Thoracic aorta (tissue), 2 donors: ENCODE measurements around the gene SATB2. TPM values are rescaled to one million over a fixed set of nuclear protein-coding genes. Genes with fewer than 3 reads are reported as not detected.

Source experiments
- ATAC-seq: fragments of 150-250 bp; one replicate; pipeline ENCODE4 v1.8.0; 2017; ENCODE audit warnings: low read depth; ENCODE audit not compliant: insufficient number of reproducible peaks, low FRiP score
- DNase-seq: peaks from one replicate; pipeline ENCODE4 v3.0.0-alpha.2; 2020; ENCODE audit warnings: low spot score
- H3K27ac ChIP-seq, 2 donors: fragments of 200-600 bp; sonication (generic); 1 replicate in 1 of 2; 2 replicates in 1 of 2; pipeline ENCODE4 v1.5.1; 2016; ENCODE audit warnings: mild to moderate bottlenecking in 2 of 2, moderate library complexity in 2 of 2
- H3K27me3 ChIP-seq: fragments of 200-600 bp; sonication (generic); replicated peaks from 2 replicates; pipeline ENCODE4 v1.6.0; 2016; ENCODE audit warnings: mild to moderate bottlenecking; ENCODE audit not compliant: insufficient read depth
- H3K36me3 ChIP-seq: fragments of 200-600 bp; sonication (generic); one replicate; pipeline ENCODE4 v1.5.1; 2016
- H3K4me1 ChIP-seq, 2 donors: fragments of 200-600 bp; sonication (generic); 1 replicate in 1 of 2; 2 replicates in 1 of 2; pipeline versions ENCODE4 v1.5.1 to v1.6.0; 2016; ENCODE audit warnings: low read depth in 2 of 2, mild to moderate bottlenecking in 1 of 2; ENCODE audit not compliant: control insufficient read depth in 1 of 2
- H3K4me3 ChIP-seq: fragments of 200-600 bp; sonication (generic); 2 replicates; pipeline ENCODE4 v1.5.1; 2016; ENCODE audit warnings: mild to moderate bottlenecking
- H3K9me3 ChIP-seq: fragments of 200-600 bp; sonication (generic); 2 replicates; pipeline ENCODE4 v1.5.1; 2016
- total RNA-seq, 2 donors: library from RNA; depleted of rRNA; stranded (reverse); fragments of >200 nt; gene quantifications; one replicate each; pipeline versions ENCODE4 v1.1.0 to v1.2.3, GENCODE V29; 2016
- TF ChIP-seq, protein P1 (sequence below): fragments of 200-600 bp; sonication (generic); IDR thresholded peaks from one replicate; pipeline ENCODE4 v1.5.1; 2019; ENCODE audit warnings: antibody characterized with exemption

SATB2 gene
- total RNA-seq, 2 donors from 2014 or later, result 4.5 to 5.5 TPM

DNA sequence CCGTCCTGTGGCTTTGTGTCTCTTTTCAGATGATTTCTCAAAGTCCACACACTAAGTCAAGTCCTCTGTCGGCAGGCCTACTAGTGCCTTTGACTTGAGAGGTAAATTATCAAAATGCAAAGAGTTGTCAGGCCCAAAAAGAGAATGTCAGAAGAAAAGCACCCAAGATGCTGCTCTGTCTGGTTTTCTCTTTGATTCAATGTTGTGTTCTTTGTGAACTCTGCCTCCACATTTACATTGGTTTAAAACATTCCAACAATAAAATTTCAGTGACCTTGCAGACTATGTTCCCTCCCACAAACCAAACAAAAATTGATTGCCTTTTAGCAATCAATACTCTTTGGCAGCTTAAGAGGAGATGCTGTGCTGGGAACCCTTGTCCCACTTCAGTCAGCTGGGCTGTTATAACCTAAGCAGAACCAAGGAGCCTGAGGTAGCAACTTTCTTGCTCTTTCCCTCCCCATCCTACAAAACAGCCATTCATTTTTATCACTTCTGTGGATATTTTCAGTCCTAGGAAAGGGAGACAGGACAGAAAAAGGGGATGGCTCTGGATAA lies 19.6 kb upstream of the SATB2 start:
- DNase-seq (no peak), ATAC-seq (no peak)
- H3K36me3 ChIP-seq, result no peaks in the 10 kb centered on the region
- H3K27me3 ChIP-seq, result no peaks in the 10 kb centered on the region
- TF ChIP-seq, protein P1, sequence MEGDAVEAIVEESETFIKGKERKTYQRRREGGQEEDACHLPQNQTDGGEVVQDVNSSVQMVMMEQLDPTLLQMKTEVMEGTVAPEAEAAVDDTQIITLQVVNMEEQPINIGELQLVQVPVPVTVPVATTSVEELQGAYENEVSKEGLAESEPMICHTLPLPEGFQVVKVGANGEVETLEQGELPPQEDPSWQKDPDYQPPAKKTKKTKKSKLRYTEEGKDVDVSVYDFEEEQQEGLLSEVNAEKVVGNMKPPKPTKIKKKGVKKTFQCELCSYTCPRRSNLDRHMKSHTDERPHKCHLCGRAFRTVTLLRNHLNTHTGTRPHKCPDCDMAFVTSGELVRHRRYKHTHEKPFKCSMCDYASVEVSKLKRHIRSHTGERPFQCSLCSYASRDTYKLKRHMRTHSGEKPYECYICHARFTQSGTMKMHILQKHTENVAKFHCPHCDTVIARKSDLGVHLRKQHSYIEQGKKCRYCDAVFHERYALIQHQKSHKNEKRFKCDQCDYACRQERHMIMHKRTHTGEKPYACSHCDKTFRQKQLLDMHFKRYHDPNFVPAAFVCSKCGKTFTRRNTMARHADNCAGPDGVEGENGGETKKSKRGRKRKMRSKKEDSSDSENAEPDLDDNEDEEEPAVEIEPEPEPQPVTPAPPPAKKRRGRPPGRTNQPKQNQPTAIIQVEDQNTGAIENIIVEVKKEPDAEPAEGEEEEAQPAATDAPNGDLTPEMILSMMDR, result no peak
- no peaks in the 10 kb centered on the region for H3K9me3 ChIP-seq
- H3K4me1 ChIP-seq, result no peaks in the 10 kb centered on the region
- H3K27ac ChIP-seq, result no peak overlapping the region
- H3K4me3 ChIP-seq, result no peak overlapping the region

DNA sequence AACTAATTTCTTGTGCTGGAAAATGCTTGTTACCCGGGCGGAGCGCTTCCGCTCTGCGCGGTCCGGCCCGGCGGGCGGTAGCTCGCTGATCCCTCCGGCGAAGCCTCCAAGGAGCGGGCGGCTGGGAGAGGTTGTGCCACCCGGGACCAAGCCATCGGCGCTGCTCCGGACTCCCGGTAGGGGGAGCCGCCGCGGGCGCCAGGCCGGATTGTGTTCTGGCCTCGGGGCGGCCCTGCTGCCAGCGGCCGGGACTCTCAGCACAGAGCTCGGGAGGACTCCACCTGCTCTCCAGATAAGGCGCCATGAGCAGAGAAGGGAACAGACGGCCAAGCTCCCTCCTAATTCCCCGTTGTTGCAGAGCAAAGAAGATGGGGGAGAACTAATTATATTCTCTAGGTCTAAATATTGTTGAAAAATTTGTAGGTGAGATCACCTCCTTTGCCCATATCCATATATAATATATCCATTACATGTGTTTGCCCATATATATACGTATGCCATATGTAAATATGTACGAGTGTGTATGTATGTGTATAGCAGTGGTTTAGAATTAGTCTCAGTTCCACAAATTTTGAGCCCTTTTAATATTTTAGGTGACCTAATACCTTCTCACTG lies 13.8 kb upstream of the SATB2 start:
- DNase-seq, result no peak
- peaks cover 42% of the 10 kb centered on the region for H3K27me3 ChIP-seq
- H3K4me3 ChIP-seq, result peak overlapping the region; percentile 50
- no peak for ATAC-seq
- no peak overlapping the region for H3K27ac ChIP-seq
- TF ChIP-seq, protein P1, result peak; percentile 72
- no peaks in the 10 kb centered on the region for H3K36me3 ChIP-seq
- H3K4me1 ChIP-seq, result peaks cover 12 to 29% of the 10 kb centered on the region in 2 donors
- H3K9me3 ChIP-seq, result no peaks in the 10 kb centered on the region

DNA sequence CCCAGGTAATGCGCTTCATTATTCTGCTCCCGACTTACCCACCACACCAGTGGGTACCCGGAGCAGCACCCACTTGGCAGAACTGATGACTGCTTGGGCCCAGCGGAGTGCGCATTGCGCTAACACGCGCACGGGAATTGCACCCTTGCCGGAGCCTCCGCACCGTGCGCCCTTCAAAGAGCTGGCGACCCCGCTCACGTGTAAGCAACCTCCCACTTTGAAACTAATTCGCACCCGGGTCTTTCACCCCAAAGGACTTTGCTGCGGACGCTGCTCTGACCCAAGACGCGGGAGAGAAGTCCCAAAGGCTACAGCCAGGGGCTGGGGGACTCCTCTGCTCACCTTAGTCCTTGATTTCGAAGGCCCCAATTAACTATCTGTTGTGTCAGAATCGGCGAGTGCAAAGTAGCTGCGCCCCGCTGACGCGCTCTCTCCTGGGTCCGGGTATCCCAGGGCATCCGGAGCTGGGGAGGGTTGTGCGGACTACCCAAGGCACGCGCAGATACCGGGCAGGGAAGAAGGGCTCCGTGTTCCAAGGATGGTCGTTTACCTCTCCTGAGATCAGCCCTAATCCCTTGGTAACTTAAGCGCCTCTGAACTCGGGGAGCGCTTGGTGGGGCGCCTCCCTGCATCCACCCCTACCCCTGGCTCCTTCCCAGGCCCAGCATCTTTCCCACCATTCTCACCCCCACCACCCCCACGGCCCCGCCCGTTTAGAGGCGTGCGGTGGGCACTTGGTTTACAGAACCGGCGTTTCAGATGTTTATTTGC lies 13.1 kb upstream of the SATB2 start:
- Histone ChIP-seq H3K27me3 (peaks cover 49% of the 10 kb centered on the region), H3K4me1 (peaks cover 12 to 29% of the 10 kb centered on the region in 2 donors), H3K27ac (no peak overlapping the region), H3K4me3 (peak overlapping the region; percentile 50), H3K36me3 (no peaks in the 10 kb centered on the region), H3K9me3 (no peaks in the 10 kb centered on the region)
- ATAC-seq (no peak), DNase-seq (no peak)
- TF ChIP-seq, protein P1, result no peak

DNA sequence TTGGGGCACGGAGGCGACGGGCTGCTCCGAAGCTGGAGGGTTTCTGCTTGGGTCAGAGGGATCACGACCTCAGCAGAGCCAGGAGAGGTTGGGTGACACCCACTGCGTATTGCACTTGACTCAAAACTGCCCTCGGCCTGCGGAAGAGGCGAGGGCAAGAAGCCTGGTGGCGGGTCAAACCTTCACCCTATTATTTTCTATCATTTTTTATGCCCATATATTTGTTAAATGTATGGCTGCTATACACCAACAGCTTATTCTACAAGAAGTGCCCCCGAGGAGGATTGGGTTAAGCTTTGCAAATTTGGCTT lies 12.6 kb upstream of the SATB2 start:
- TF ChIP-seq, protein P1, result no peak
- no peak overlapping the region for H3K27ac ChIP-seq
- no peaks in the 10 kb centered on the region for H3K36me3 ChIP-seq
- H3K9me3 ChIP-seq, result no peaks in the 10 kb centered on the region
- ATAC-seq (no peak), DNase-seq (no peak)
- peaks cover 12 to 29% of the 10 kb centered on the region in 2 donors for H3K4me1 ChIP-seq
- H3K27me3 ChIP-seq, result peaks cover 54% of the 10 kb centered on the region
- no peak overlapping the region for H3K4me3 ChIP-seq

DNA sequence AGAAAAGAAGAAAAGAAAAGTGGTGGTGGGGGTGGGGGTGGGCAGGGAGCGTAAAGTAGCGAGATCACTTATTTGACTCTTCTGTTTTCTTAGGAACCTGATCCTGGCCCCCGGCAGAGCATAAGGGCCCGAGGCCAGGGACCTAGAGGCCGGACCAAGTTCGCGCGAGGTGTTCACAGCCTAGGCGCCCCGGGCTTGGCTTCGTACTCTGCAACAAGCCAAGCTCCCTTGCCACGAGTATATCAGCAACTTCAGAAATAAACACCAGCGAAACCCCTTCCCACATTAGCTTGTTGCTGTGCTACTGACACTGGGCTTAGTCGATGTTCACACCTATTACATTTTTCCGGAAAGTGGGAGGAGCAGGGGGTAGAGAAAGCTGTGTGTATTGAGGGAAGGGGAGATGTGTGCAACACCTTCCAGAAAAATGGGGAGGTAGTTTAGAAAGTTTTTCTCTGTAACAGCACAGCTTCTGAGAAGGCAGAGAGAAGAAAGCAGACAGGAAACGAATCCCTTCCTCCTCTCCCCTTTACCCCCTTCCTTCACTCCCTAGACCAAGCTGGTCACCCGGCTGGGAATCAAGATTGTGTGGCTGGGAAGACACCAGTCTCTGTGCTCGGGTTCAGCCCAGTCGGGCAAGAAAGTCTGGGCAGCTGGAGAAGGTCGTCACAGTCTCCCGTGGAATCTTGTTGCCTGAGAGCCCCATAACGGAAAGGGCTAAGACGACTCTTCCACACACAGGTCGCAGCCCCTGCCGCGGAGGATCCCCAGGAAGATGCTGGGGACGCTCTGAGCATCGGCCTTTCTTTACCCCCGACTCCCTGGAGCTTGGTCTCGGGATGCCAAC lies 12.0 kb upstream of the SATB2 start:
- peak overlapping the region; percentile 49 for H3K4me3 ChIP-seq
- no peaks in the 10 kb centered on the region for H3K36me3 ChIP-seq
- ATAC-seq, result no peak
- H3K27me3 ChIP-seq, result peaks cover 54% of the 10 kb centered on the region
- DNase-seq, result no peak
- TF ChIP-seq, protein P1, result no peak
- H3K9me3 ChIP-seq, result no peaks in the 10 kb centered on the region
- peak overlapping the region in 1 of 2 donors; percentile 13 for H3K27ac ChIP-seq
- peaks cover 12 to 32% of the 10 kb centered on the region in 2 donors for H3K4me1 ChIP-seq
